K562 (cell line): ENCODE results near the gene TRIM2. TPM values are rescaled to one million over a fixed set of nuclear protein-coding genes. Genes with fewer than 3 reads are reported as not detected.

Experiments
- ATAC-seq: fragments of 200-7000 bp; cut with Tn5 transposase; 3 replicates; pipeline ENCODE4 v1.9.1; 2020; ENCODE audit warnings: moderate library complexity
- BruUV-seq: library from RNA; stranded (reverse); fragments of 400-500 nt; replicated peaks from 2 replicates; lab custom pipeline; 2021; lab: Mats Ljungman, UMichigan
- CTCF ChIA-PET: fragments of 300-600 bp; formaldehyde crosslinking; extraction: SDS; loops from one replicate; lab custom pipeline; 2021; ENCODE audit warnings: low intra/inter-chr PET ratio; lab: Yijun Ruan, JAX
- POLR2A ChIA-PET: fragments of 300-600, 350-650 bp; sonication (Branson Sonifier 250); formaldehyde crosslinking; extraction: SDS; loops from one replicate; lab custom pipeline; 2021; ENCODE audit warnings: antibody characterized with exemption, inconsistent platforms; lab: Yijun Ruan, JAX
- DNase-seq, 4 experiments: peaks; one replicate each; pipeline versions ENCODE4 v3.0.0 to v3.0.0-alpha.2; 2011 to 2018; ENCODE audit warnings: low spot score in 3 of 4, mixed read lengths in 3 of 4; ENCODE audit errors: extremely low read depth in 1 of 4
- FAIRE-seq: peaks from 2 replicates; lab custom pipeline; 2011; peaks lifted over from hg19 to GRCh38; lab: Jason Lieb, UNC
- H2AFZ ChIP-seq: 2 replicates; pipeline ENCODE4 v1.6.0; 2011; ENCODE audit warnings: low read depth, low read length, control low read depth, inconsistent platforms
- H3K27ac ChIP-seq: fragments of 200-600 bp; 3 replicates; pipeline ENCODE4 v1.8.0; 2011; ENCODE audit warnings: low read depth, mild to moderate bottlenecking, control low read depth, inconsistent platforms, low read length, moderate library complexity, mixed read lengths; ENCODE audit errors: extremely low read depth
- H3K27me3 ChIP-seq, 2 experiments: fragments of 300-600 bp in 1 of 2; 2 replicates in 1 of 2; 3 replicates in 1 of 2; pipeline versions ENCODE4 v1.6.0 to v1.8.0; 2011; ENCODE audit warnings: inconsistent platforms in 2 of 2, low read length in 2 of 2, mild to moderate bottlenecking in 1 of 2, mixed read lengths in 1 of 2, moderate library complexity in 1 of 2; ENCODE audit not compliant: control insufficient read depth in 2 of 2, insufficient read depth in 2 of 2
- H3K36me3 ChIP-seq: fragments of 300-600 bp; 3 replicates; pipeline ENCODE4 v1.8.0; 2011; ENCODE audit warnings: mild to moderate bottlenecking, low read length, inconsistent platforms; ENCODE audit not compliant: control insufficient read depth, insufficient read depth
- H3K4me1 ChIP-seq, 2 experiments: fragments of 200-600 bp in 1 of 2; replicated peaks in 1 of 2; 2 replicates in 1 of 2; 3 replicates in 1 of 2; pipeline versions ENCODE4 v1.5.1 to v1.8.0; 2011; ENCODE audit warnings: inconsistent platforms in 2 of 2, low read length in 2 of 2, mild to moderate bottlenecking in 1 of 2, mixed read lengths in 1 of 2, moderate library complexity in 1 of 2; ENCODE audit not compliant: control insufficient read depth in 2 of 2, insufficient read depth in 2 of 2
- H3K4me2 ChIP-seq: 2 replicates; pipeline ENCODE4 v1.6.1; 2011; ENCODE audit warnings: low read length, control low read depth, inconsistent platforms, mixed read lengths; ENCODE audit not compliant: insufficient read depth
- H3K4me3 ChIP-seq: fragments of 200-600 bp; sonication (generic), shearing (Covaris generic); 2 replicates; pipeline ENCODE4 v1.5.1; 2016; ENCODE audit warnings: control low read depth, inconsistent platforms
- H3K79me2 ChIP-seq: fragments of 200-600 bp; 3 replicates; pipeline ENCODE4 v1.8.0; 2011; ENCODE audit warnings: low read length, inconsistent platforms; ENCODE audit not compliant: control insufficient read depth, insufficient read depth
- H3K9ac ChIP-seq, 2 experiments: 2 replicates each; pipeline versions ENCODE4 v1.6.0 to v1.6.1; 2011; ENCODE audit warnings: low read depth in 2 of 2, low read length in 2 of 2, control low read depth in 1 of 2, inconsistent platforms in 1 of 2, mild to moderate bottlenecking in 1 of 2, mixed read lengths in 1 of 2; ENCODE audit not compliant: insufficient read depth in 1 of 2
- H3K9me1 ChIP-seq: one replicate; pipeline ENCODE4 v1.6.0; 2011; ENCODE audit warnings: inconsistent platforms, mild to moderate bottlenecking, low read length, moderate library complexity; ENCODE audit not compliant: control insufficient read depth, insufficient read depth
- H3K9me3 ChIP-seq: replicated peaks from 2 replicates; pipeline ENCODE4 v1.5.1; 2011; ENCODE audit warnings: low read depth, low read length, inconsistent platforms; ENCODE audit not compliant: control insufficient read depth, insufficient read depth
- H4K20me1 ChIP-seq: replicated peaks from 2 replicates; pipeline ENCODE4 v1.6.1; 2011; ENCODE audit warnings: low read length, inconsistent platforms, mixed read lengths; ENCODE audit not compliant: control insufficient read depth, insufficient read depth
- CHD4 ChIP-seq: fragments of 200-600 bp; sonication (generic); IDR thresholded peaks from 3 replicates; pipeline ENCODE4 v1.6.1; 2012; ENCODE audit warnings: low read depth, mild to moderate bottlenecking, mixed read lengths, low read length, inconsistent platforms; ENCODE audit not compliant: insufficient read depth, insufficient replicate concordance, poor library complexity, severe bottlenecking
- ETV6 ChIP-seq, 3 experiments: fragments of 150-350 bp in 1 of 3; sonication (generic) in 1 of 3; formaldehyde crosslinking in 1 of 3; IDR thresholded peaks; 2 replicates each; pipeline versions ENCODE4 v1.6.1 to v1.8.0; 2014 to 2022; ENCODE audit warnings: borderline replicate concordance in 2 of 3, low read depth in 2 of 3, antibody characterized with exemption in 1 of 3, low read length in 1 of 3, mild to moderate bottlenecking in 1 of 3, missing genetic modification reagents in 1 of 3
- KLF1 ChIP-seq: fragments of 450-650 bp; IDR thresholded peaks from 2 replicates; pipeline ENCODE4 v1.6.1; 2016; ENCODE audit warnings: missing genetic modification characterization, missing compliant biosample characterization
- POLR3G ChIP-seq: IDR thresholded peaks from 2 replicates; pipeline ENCODE4 v1.6.1; 2011; ENCODE audit not compliant: insufficient read length, insufficient replicate concordance; ENCODE audit errors: extremely low read depth
- PRMT5 ChIP-seq: sonication (generic); formaldehyde crosslinking; IDR thresholded peaks from 2 replicates; pipeline ENCODE4 v1.5.0; 2020; ENCODE audit warnings: missing genetic modification reagents
- RBM22 ChIP-seq: fragments of 200-400 bp; formaldehyde crosslinking; IDR thresholded peaks from 2 replicates; pipeline ENCODE4 v1.6.1; 2018; ENCODE audit warnings: low read length, low read depth; ENCODE audit not compliant: poor library complexity, severe bottlenecking
- SETDB1 ChIP-seq: IDR thresholded peaks from one replicate; pipeline ENCODE4 v1.6.1; 2012; ENCODE audit warnings: low read length, control low read depth, inconsistent platforms
- SPI1 ChIP-seq: IDR thresholded peaks from 2 replicates; pipeline ENCODE4 v1.6.1; 2011; ENCODE audit warnings: low read depth, low read length, control low read depth, borderline replicate concordance
- ZNF316 ChIP-seq: fragments of 450-650 bp; IDR thresholded peaks from 2 replicates; pipeline ENCODE4 v1.6.1; 2016
- WGBS: fragments of 100-300 bp; shearing (Covaris generic); methylation state at CpG from one replicate; pipeline ENCODE4 v1.1.6; 2016; ENCODE audit warnings: low coverage, mixed read lengths; ENCODE audit not compliant: insufficient coverage; ENCODE audit errors: missing lambda C conversion rate; 5-methylcytosine and 5-hydroxymethylcytosine counted together
- in situ Hi-C: fragments of 300-500 bp; cut with MboI; formaldehyde crosslinking; loops from 4 replicates; pipeline ENCODE4 v1.15.0; 2018; ENCODE audit warnings: inconsistent platforms, mixed read lengths
- intact Hi-C: fragments of 100-400 bp; cut with micrococcal nuclease; formaldehyde crosslinking; loops from 2 replicates; pipeline ENCODE4 v1.14.2; 2022
- polyA plus RNA-seq, 8 experiments: library from polyadenylated mRNA; depleted of rRNA in 4 of 8; stranded (reverse) in 5 of 8; unstranded in 3 of 8; fragments of >200 nt; fragmentation: Nextera tagmentation in 2 of 8; fragmentation: Illumina TruSeq in 1 of 8; extraction: Ambion mirVana in 2 of 8; extraction: Trizol in 1 of 8; gene quantifications; 2 replicates each; pipeline versions ENCODE4 v1.2.1 to v1.2.3, GENCODE V29; 2011 to 2014; ENCODE audit warnings: inconsistent platforms in 1 of 8, missing spikeins in 1 of 8
- total RNA-seq, 7 experiments: library from RNA; depleted of rRNA in 6 of 7; stranded (reverse); fragments of >200 nt in 6 of 7; fragmentation: Illumina TruSeq in 2 of 7; extraction: Trizol in 2 of 7; gene quantifications; 2 replicates each; pipeline versions ENCODE4 v1.2.1 to v1.2.3, GENCODE V29; 2011 to 2021; ENCODE audit warnings: low replicate concordance in 1 of 7
- TF ChIP-seq, protein P1 (sequence below): fragments of 250-450 bp; sonication (Bioruptor Pico); IDR thresholded peaks from 2 replicates; pipeline ENCODE4 v1.5.0; 2021; ENCODE audit warnings: mild to moderate bottlenecking, moderate library complexity
- TF ChIP-seq, protein P2 (sequence below): sonication (generic); formaldehyde crosslinking; IDR thresholded peaks from 2 replicates; pipeline ENCODE4 v1.9.0; 2022; ENCODE audit warnings: mild to moderate bottlenecking, missing genetic modification reagents

Gene TRIM2
- total and polyA plus RNA-seq, 9 of the 15 experiments (the other 6 are each of a cell fraction or from before 2014, with no cell fraction given) = 0.01 to 0.41 (median 0.13) TPM; not detected in 1

DNA sequence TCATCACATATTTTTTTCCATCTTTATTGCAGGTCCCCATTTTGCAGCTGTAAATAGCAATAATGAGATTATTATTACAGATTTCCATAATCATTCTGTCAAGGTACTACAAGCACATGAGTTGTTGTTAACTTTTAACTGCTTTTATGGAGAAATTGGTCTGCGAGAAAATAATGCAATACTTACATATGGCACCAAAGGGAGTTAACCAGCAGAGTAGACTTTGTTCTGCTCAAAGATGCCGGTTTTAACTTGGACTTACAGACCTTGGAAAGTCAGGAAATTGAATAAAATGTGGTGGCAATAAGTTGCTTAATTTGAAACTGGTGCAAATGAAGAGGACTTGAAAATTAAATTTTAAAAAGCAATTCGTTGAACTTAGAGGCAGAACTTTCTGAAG lies 119.8 kb downstream of the TRIM2 start:
- TF ChIP-seq PRMT5 (CRISPR knock-in tag) (no peak), KLF1 (tag) (no peak), ZNF316 (no peak), ETV6 (IDR thresholded peaks at IDR 0.05; ENCODE audit: borderline replicate concordance in 1 of 2, low read depth in 2 of 2, low read length in 1 of 2) (no peak), ETV6 (CRISPR knock-in tag; IDR thresholded peaks at IDR 0.05; ENCODE audit: borderline replicate concordance) (no peak), CHD4 (no peak), RBM22 (no peak), POLR3G (no peak), SETDB1 (no peak), SPI1 (no peak)
- TF ChIP-seq, protein P1, sequence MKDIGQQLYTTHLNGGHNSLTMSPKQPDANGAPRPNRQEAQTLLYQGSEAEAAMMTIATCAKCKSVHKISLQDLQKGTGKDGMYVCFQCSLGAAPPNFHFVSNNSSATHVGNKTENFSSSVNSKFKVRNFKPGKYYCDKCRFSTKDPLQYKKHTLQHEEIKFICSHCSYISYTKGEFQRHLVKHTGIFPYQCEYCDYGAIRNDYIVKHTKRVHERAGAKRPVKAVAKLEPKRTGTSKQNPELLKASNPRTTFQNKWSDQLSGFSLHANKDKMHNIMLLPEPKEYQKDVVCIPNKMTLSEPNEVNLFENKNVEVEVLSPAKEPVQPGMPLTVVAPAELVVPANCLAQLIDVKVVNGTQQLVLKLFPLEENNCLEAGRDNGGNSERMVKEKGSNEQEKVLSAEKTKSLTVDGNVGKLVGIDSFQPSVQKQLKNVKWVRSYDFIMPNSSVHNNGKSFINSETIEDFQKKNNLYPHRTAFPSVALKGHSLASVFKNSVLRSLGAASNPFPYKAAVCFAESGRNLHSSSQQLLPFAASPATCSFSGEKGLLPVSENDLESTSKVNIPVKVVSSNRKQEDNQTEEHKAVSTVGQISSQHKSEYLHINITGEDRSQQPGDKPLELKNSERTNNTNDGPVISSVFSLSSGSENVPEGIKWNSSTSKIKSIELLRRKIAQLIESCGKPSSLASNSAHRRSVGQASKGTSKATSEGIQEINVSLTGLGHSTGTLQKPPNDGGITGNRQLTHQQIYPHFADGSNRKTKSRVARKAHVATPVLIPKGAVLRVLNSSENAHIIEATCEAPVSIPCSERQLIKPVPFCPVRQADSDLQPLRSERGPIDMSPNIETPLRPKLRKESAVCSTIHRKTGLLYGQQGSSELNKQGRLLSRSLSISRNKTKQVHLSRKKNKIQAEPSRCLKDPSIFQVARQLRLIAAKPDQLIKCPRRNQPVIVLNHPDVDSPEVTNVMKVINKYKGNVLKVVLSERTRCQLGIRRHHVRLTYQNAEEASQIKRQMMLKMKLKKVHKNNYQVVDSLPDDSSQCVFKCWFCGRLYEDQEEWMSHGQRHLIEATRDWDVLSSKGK (CRISPR knock-in tag) = no peak
- TF ChIP-seq, protein P2, sequence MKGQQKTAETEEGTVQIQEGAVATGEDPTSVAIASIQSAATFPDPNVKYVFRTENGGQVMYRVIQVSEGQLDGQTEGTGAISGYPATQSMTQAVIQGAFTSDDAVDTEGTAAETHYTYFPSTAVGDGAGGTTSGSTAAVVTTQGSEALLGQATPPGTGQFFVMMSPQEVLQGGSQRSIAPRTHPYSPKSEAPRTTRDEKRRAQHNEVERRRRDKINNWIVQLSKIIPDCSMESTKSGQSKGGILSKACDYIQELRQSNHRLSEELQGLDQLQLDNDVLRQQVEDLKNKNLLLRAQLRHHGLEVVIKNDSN (CRISPR knock-in tag) = no peak
- no peak overlapping the region for H3K9ac ChIP-seq
- FAIRE-seq = no peak
- no TSS peak for BruUV-seq
- H3K36me3 ChIP-seq = no peaks in the 10 kb centered on the region
- intact Hi-C loops = loop anchor here (10.0 kb wide), 1 partner anchor 469 kb away; no protein-coding TSS in a partner anchor
- no peak overlapping the region for H3K4me2 ChIP-seq
- POLR2A ChIA-PET = no interaction called here
- H2AFZ ChIP-seq = no peak overlapping the region
- H3K27me3 ChIP-seq = peaks cover 9 to 16% of the 10 kb centered on the region in 2 experiments; a peak in 4 of 5 replicates
- no peak overlapping the region for H3K27ac ChIP-seq
- no peaks in the 10 kb centered on the region for H3K4me1 ChIP-seq
- CTCF ChIA-PET = no interaction called here
- H3K4me3 ChIP-seq = no peak overlapping the region
- H3K9me3 ChIP-seq = no peaks in the 10 kb centered on the region
- in situ Hi-C loops = loop anchor here (10.0 to 25.0 kb wide), 2 partner anchors 179 to 487 kb away; no protein-coding TSS in a partner anchor
- H3K79me2 ChIP-seq = no peaks in the 10 kb centered on the region
- no peaks in the 10 kb centered on the region for H4K20me1 ChIP-seq
- DNase-seq = no peak
- ATAC-seq = no peak
- WGBS = 0% methylated on average over 3 of the region's 3 CpGs
- no peaks in the 10 kb centered on the region for H3K9me1 ChIP-seq
